GM18517 (cell line): ENCODE data around the gene UTP3.
"Not testable (repeated sequence)": the region's sequence is repeated elsewhere in the genome, so short reads cannot be mapped to it uniquely, and the experiment has no call there.

Experiments
- ATAC-seq: cut with Tn5 transposase; IDR thresholded peaks from one replicate; pipeline ENCODE4 v1.9.1; 2021; ENCODE audit warnings: mild to moderate bottlenecking, moderate library complexity; ENCODE audit not compliant: unreplicated experiment

The UTP3 gene

DNA sequence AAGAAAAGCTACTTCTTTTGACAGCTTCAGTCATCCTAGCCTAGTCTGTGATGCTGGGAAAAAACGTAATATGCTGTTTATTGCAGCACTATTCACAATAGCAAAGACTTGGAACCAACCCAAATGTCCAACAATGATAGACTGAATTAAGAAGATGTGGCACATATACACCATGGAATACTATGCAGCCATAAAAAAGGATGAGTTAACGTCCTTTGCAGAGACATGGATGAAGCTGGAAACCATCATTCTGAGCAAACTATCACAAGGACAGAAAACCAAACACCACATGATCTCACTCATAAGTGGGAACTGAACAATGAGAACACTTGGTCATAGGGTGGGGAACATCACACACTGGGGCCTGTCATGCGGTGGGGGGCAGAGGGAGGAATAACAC is 6.2 kb upstream of the UTP3 start:
- peak; percentile 1 for ATAC-seq

DNA sequence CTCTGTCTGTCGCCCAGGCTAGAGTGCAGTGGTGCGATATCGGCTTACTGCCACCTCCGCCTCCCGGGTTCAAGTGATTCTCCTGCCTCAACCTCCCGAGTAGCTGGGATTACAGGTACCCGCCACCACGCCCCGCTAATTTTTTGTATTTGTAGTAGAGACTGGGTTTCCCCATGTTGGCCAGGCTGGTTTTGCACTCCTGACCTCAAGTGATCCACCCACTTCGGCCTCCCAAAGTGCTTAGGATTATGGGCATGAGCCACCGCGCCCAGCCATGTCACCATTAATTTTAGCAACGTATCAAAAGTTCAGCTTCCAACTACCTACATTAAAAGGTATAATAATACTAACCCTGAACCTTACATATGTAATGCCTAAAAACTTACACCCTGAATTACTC is 940 bp upstream of the UTP3 start:
- ATAC-seq, result peak; percentile 4

DNA sequence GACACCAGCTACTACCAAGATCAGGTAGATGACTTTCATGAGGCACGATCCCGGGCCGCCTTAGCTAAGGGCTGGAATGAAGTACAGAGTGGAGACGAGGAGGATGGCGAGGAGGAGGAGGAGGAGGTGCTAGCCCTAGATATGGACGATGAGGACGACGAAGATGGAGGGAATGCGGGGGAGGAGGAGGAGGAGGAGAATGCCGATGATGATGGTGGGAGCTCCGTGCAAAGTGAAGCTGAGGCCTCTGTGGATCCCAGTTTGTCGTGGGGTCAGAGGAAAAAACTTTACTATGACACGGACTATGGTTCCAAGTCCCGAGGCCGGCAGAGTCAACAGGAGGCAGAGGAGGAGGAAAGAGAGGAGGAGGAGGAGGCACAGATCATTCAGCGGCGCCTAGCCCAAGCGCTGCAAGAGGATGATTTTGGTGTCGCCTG is 481 bp downstream of the UTP3 start:
- no peak for ATAC-seq

DNA sequence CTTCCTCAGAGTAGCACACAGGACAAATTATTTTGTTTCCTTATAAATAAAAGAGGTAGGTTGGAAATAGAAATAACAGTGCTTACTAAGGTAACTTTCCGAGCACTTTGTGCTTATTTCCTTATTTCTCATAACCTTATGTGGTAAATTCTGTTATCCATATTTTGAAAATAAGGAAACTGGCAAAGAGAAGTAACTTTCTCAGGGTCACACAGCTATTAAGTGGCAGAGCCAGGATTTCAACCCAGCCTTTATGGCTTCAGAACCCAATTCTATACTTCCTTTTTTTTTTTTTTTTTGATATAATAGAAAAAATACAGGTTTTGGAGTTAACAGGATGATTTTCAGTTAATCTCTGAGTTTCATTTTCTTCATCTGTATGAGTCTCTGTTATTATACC is 3.3 kb downstream of the UTP3 start:
- ATAC-seq, result no peak

DNA sequence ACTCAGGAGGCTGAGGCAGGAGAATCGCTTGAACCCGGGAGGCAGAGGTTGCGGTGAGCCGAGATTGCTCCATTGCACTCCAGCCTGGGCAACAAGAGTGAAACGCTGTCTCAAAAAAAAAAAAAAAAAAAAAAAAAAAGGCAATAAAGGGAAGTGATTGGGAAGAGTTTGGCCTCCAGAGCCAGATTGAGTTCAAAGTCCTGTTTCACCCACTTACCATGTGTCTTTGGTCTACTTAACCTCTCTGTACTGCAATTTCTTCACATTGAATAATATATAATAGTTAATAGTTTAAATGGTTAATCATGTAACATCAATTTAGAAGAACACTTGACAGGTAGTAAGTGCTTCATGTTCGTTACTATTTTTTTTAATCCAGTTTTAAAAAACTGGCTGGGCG is 6.3 kb downstream of the UTP3 start:
- ATAC-seq, result not testable (repeated sequence)

DNA sequence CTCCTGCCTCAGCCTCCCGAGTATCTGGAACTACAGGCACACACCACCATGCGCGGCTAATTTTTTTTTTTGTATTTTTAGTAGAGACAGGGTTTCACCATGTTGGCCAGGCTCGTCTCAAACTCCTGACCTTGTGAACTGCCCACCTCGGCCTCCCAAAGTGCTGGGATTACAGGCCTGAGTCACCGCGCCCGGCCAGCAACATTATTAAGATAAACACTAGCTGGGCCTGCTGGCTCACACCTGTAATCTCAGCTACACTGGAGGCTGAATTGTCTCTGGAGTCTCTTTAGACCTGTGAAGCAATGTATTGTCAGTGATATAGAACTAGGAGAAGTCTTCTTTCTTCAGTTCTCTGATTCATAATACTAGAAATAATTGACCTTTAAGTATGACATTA is 10.1 kb downstream of the UTP3 start:
- ATAC-seq, result not testable (repeated sequence)

DNA sequence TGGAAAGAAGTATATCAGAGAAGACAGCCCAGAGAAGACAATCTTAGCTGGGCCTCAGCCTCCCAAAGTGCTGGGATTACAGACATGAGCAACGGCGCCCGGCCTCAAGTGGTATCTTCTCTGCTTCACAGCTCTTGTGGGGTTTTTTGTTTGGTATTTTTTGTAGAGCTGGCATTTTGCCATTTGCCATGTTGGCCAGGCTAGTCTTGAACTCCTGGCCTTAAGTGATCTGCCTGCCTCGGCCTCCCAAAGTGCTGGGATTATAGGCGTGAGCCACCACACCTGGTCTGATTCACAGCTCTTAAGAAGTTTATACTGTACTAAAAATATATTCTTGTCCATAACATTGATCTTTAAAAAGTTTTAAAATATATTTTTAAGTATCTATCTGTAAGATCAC is 12.4 kb downstream of the UTP3 start:
- ATAC-seq, result no peak

DNA sequence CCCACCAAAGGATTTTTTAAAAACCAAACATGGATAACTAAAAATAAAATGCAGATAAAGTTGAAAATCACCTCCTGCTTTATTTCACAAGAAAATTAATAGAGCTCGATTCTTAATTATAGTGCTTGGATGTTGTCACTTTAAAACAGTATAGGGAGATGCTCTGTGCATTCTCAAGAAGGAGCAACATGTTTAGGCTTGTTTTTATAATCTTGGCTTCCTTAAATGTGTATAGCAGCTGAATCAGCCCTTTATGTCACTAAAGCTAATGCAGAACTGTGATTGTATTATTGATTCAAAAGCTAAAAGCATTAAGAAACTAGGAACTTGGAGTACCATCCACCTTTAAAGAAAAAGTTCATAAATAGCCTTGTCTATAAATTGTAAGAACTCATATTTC is 12.9 kb downstream of the UTP3 start:
- no peak for ATAC-seq

DNA sequence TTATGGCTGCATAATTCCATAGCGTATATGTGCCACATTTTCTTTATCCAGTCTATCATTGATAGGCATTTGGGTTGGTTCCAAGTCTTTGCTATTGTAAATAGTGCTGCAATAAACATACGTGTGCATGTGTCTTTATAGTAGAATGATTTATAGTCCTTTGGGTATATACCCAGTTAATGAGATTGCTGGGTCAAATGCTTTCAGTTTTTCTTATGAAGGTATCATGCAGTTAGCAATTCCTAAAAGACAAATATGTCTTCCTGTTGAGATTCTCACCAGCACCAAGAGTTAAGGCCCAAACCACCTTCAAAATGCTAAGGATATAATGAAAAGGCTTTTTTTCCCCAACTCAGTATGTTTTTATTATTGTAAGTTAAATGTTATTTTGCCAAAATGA is 14.3 kb downstream of the UTP3 start:
- not testable (repeated sequence) for ATAC-seq

DNA sequence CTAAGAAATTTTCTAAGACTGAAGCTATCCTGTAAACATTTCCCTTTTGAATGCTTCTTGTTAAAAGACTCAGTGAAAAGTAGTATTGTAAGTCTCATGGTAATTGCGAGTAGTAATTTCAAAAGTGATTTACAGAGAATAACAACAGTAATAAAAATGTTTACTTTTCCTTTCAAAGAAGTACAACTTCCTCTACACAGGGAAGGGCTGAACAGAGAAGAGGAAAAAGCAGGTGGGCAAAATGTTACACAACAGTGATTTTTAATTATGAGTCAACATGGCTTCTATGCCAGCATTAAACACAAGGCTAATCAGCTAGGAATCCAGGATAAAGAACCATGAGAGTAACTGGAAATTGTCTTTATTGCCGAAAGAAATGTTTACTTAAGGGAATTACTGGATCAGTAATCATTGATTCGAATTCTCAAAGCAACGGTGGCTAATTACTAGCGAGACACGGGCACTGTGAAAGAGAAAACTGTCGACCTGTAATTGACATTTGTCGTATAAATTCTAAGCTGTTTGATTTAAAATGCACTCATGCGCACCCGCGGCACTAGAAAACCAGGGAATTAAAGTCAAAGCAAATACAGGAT is 15.4 kb downstream of the UTP3 start:
- no peak for ATAC-seq

DNA sequence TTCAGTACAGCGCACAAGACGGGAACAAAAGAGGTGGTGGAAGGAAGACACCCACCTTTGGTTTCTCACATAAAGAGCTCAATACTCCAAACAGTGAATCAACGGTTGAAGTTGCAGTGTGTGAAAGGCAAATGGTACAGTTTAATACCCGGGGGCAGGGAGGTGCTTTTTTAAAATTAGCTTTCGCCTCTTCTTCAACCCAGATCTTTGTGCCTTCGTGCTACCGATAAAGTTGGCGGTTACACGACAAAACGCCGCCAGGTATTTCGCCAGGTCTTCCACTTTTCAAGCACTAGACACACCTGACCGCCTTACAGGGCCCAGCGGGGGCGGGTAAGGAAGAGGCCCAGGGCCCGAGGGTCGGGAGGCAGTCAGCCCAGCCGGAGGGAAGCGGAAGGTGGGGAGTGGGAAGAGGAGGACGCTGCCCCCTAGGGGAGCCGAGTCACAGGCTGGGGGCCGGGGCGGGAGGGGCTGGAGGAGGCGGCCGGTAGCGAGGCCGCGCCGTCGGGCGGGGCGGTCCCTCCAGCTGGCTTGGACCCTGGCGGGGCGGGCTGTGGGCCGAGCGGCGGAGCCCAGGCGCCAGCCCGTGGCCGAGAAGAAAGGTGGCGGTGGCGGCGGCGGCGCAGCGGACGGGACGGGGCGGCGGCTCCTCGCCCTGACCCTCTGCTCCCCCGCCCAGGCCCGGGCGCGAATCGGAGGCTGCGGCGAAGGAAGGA is 16.0 kb downstream of the UTP3 start:
- peak; percentile 62 for ATAC-seq

DNA sequence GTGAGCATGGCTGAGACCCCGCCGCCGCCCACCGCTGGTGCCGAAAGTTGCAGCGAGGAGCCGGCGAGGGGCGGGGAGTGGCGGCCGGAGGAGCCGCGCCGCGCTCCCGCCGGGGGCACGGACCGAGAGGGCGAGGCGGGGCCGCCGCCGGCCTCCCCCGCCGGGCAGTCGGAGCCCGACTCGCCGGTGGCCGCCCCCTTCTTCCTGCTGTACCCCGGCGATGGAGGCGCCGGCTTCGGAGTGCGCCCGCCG is 16.5 kb downstream of the UTP3 start:
- peak; percentile 43 for ATAC-seq

DNA sequence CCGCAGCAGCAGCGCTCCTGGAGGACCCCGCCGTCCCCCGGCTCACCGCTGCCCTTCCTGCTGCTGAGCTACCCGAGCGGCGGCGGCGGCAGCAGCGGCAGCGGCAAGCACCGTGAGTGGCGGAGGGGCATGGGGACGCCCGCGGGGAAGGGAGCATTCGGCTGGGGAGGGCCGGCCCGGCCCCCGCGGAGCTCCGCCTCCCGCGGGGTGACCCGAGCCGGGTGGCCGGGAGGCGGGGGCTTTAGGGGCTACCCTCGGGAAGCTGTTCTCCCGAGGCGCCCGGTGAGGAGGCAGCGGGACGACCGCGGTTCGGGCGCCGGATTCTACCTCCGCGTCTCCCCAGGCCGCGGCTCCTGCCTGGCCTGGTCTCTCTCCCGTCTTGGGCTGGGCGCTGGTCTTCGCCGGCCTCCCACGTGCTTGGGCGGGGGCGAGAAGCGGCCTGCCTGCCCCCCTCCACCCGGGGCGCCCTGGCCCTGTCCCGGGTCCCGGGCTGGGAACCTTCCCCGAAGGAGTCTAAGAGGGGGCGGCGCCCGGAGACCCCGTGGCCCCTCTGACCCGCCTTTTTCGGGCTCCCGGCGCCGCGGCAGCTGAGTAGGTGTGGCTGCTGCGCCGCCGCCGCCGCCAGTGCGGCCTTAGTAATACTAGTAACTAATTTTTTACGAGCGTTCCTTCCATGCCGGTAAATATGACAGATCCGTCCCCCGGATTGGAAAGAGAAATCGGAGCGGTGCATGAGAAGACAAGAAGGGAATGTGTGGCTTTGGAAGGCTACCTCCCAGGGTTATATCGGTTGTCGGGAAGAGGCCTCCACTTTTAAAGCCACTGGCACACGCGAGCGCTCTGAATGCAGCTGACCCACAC is 17.1 kb downstream of the UTP3 start:
- peak; percentile 59 for ATAC-seq

DNA sequence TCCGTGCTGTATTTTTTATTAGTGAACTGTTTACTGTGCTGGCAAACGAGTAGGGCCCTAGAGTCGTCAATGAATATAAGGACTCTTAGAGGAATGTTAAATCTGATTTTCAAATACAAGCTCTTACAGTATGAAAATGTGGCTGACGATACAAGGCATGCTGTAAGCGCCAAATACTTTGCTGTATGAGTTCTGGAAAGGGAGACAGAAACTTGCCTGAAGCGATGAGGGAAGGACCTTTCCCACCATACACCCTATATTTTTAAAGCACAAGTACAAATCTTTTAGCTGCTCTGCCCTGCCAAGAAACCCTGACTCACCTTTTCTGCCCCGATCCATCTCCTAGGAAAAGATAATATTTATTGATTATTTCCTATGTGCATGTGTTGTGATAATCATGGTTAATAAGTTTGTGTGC is 17.7 kb downstream of the UTP3 start:
- no peak for ATAC-seq

DNA sequence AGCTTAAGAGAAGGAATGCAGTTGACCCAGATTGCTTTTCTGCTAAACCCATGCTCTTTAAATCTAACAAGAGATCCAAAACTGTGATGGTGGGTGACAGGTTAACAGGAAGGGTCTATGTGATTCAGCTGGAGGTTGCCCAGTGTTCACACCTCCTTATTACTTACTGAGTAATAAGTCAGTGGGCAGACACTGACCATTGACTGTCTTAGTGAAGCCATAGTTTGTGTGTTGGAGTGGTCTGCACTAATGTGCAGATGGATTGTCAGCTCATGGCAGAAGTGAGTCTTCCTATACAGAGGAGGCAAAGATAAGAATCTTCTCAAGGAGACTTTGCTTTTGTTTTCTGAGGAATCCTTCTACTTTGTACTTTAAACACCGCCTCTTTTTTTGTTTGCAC is 18.2 kb downstream of the UTP3 start:
- no peak for ATAC-seq

DNA sequence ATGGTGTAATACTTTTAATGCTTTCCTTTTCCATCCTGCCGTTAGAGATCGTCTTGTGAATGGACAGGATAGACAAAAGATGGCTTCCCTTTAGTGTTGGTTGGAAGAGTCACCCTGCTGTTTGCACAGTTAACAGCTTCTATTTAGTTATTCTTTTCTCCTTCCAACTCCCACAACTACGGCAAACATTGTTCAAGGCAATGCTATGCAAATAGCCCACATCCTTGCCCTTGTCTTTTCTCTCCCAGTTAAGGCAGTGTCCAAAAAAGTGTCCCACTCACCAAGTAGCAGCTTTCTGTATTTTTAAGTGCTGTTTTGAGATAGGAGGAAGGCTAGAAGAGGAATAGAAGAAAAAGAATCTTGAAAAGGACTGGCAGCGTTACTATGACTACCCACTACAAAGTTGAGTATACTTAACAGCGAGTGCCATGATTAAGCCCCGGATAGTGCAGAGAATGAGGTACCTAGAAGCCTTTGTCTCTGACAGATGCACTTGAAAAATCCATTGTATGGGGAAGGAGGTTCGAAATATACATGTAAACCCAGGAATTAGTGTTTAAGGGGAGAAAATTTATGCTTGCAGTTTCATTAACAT is 21.4 kb downstream of the UTP3 start:
- no peak for ATAC-seq

DNA sequence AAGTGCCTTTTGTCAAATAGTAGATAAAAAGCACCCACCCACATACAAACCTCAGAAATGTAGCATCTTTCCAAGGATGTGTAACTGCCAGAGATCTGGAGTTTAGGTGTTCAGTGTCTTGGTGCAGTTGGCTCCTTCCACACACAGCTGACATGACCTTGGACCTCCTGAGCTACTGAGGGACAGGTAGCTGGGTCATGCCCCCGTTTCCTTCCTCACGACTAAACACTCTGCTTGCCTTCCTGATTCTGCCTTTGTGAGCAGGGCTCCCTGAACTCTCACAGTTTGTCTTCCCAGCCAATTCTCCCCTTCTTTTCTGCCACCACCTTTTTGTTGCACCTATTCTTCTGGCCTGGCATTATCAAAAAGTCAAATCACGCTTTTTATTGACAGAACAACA is 23.3 kb downstream of the UTP3 start:
- no peak for ATAC-seq

DNA sequence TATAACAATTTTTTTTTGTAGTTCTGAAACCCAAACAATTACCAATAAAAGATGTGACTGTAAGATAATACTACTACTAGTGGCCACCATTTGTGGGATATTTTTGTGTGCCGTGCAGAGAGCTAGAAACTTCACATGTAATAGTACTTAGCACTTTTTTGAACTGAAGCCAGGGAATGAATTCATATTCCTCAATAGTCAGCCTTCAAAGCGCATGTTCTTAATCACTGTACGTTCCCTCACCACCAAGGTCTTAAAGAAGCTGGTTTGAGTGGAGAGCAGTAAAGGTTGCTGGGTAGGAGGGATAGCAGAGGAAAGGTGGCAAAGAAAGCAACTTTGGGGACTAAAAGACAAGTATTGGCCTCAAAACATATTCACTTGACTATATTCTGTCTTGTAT is 23.8 kb downstream of the UTP3 start:
- no peak for ATAC-seq

DNA sequence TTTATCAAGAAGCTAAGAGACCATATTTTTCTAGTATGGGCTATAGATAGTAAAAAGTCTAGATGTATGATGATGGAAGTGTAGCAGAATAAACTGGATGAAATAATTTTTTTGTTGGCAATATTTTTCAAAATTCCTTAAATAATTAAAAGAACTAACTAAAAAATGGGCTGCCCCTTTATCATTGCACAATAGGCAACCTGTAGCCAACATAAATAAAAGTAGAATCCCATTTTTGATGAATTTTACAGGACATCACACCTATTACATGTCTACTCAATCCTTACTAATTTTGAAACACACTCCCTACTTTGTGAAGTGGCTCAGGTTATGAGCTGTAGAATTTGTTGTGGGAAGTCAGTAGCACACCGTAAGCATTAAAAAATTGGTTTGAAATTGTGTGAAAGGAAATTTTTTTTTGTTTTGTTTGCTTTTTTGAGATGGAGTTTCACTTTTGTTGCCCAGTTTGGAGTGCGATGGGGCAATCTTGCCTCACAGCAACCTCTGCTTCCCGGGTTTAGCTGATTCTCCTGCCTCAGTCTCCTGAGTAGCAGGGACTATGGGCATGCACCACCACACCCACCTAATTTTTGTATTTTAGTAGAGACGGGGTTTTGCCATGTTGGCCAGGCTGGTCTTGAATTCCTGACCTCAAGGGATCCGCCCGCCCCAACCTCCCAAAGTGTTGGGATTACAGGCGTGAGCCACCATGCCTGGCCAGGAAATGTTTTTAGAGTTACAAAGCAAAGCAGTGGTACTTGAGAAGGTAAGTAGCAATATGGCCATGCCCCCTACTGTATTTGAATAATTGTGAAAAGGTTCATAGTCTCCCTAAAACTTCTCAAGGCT is 24.5 kb downstream of the UTP3 start:
- ATAC-seq, result no peak

DNA sequence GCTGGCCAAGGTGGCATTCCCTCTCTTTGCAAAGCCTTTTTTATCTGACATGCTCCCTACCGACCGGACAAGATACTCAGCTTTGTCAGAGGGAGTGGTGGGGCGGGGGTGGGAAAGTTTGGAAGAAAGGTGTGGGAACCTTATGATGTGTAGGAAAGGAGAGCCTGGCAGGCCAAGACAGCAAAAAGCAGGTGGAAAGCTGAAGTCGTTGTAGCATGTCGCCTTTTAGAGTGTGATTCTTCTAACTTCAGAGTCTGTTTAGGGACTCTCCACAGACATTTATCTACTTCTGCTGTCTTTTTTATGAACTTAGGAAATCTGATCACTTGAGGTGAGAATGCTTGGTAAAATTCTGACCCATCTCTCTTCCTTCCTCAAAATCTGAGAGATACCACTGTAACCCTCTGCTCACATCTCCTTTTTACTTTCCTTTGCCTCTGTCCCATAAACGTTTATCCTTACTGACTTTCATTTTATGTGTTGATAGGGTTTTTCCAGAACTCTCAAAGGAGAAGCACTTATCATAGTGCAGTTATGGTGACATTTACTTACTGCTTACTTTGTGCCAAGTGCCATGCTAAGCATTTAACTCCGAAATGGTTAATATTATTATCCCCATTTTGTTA is 25.2 kb downstream of the UTP3 start:
- peak; percentile 32 for ATAC-seq
